A549 (cell line): ENCODE results near the gene SCRN2. TPM values are rescaled to one million over a fixed set of nuclear protein-coding genes. Genes with fewer than 3 reads are reported as not detected.

ENCODE experiments used
- ATAC-seq, 2 experiments: fragments of 200-7000 bp in 1 of 2; fragments of >200 bp in 1 of 2; cut with Nextera tagmentation in 1 of 2; cut with Tn5 transposase in 1 of 2; 3 replicates each; pipeline versions ENCODE4 v1.8.0 to v1.9.1; 2018 to 2020; ENCODE audit warnings: mild to moderate bottlenecking in 1 of 2, moderate library complexity in 1 of 2
- CTCF ChIA-PET: fragments of 300-600 bp; sonication (Branson Sonifier 250); formaldehyde crosslinking; extraction: SDS; loops from one replicate; lab custom pipeline; 2021; ENCODE audit warnings: antibody characterized with exemption, inconsistent platforms; lab: Yijun Ruan, JAX
- POLR2A ChIA-PET: fragments of 350-600 bp; formaldehyde crosslinking; extraction: SDS; loops from one replicate; lab custom pipeline; 2021; ENCODE audit warnings: antibody characterized with exemption, inconsistent platforms; lab: Yijun Ruan, JAX
- DNase-seq, 2 experiments: peaks; one replicate each; pipeline versions ENCODE4 v3.0.0 to v3.0.0-alpha.2; 2011 to 2016; ENCODE audit warnings: low read depth in 1 of 2, low spot score in 1 of 2
- FAIRE-seq: peaks from 2 replicates; lab custom pipeline; 2011; peaks lifted over from hg19 to GRCh38; lab: Jason Lieb, UNC
- H3K27ac ChIP-seq, 2 experiments: fragments of >200 bp; sonication (Bioruptor Twin); formaldehyde crosslinking; 3 replicates each; pipeline ENCODE4 v1.5.1; 2016 to 2017
- H3K4me1 ChIP-seq: fragments of >200 bp; sonication (Bioruptor Twin); formaldehyde crosslinking; 3 replicates; pipeline ENCODE4 v1.6.1; 2016
- H3K4me2 ChIP-seq: fragments of >200 bp; sonication (Bioruptor Twin); formaldehyde crosslinking; 3 replicates; pipeline ENCODE4 v1.6.1; 2016
- H3K4me3 ChIP-seq: fragments of >200 bp; sonication (Bioruptor Twin); formaldehyde crosslinking; 3 replicates; pipeline ENCODE4 v1.5.1; 2016
- H3K9me3 ChIP-seq: fragments of >200 bp; sonication (Bioruptor Twin); formaldehyde crosslinking; 3 replicates; pipeline ENCODE4 v1.6.1; 2016
- CBX2 ChIP-seq: fragments of 200-600 bp; sonication (generic); IDR thresholded peaks from 2 replicates; pipeline ENCODE4 v1.6.1; 2016; ENCODE audit warnings: low read depth, mild to moderate bottlenecking, borderline replicate concordance
- E2F6 ChIP-seq: IDR thresholded peaks from 2 replicates; pipeline ENCODE4 v1.6.1; 2012; ENCODE audit warnings: low read depth, borderline replicate concordance
- EP300 ChIP-seq, 2 experiments: fragments of >200 bp; sonication (Bioruptor Twin); formaldehyde crosslinking; IDR thresholded peaks; 2 replicates in 1 of 2; 3 replicates in 1 of 2; pipeline ENCODE4 v1.6.1; 2016 to 2017
- ESRRA ChIP-seq: fragments of 150-350 bp; IDR thresholded peaks from 2 replicates; pipeline ENCODE4 v1.6.1; 2014; ENCODE audit warnings: mild to moderate bottlenecking, low read length, borderline replicate concordance
- HMGXB4 ChIP-seq: fragments of 250-450 bp; sonication (Bioruptor Pico); IDR thresholded peaks from 2 replicates; pipeline ENCODE4 v1.5.0; 2021; ENCODE audit warnings: mild to moderate bottlenecking, moderate library complexity, borderline replicate concordance
- HOXA7 ChIP-seq: fragments of 250-450 bp; sonication (Bioruptor Pico); IDR thresholded peaks from 2 replicates; pipeline ENCODE4 v1.5.0; 2020; ENCODE audit warnings: mild to moderate bottlenecking, moderate library complexity
- HOXB13 ChIP-seq: fragments of 250-450 bp; sonication (Bioruptor Pico); IDR thresholded peaks from 2 replicates; pipeline ENCODE4 v1.5.0; 2020; ENCODE audit warnings: low read depth, mild to moderate bottlenecking, moderate library complexity
- HOXB5 ChIP-seq: fragments of 250-450 bp; sonication (Bioruptor Pico); IDR thresholded peaks from 2 replicates; pipeline ENCODE4 v1.5.0; 2020; ENCODE audit warnings: mild to moderate bottlenecking, moderate library complexity
- JUN ChIP-seq, 2 experiments: fragments of >200 bp; sonication (Bioruptor Twin); formaldehyde crosslinking; IDR thresholded peaks; 2 replicates in 1 of 2; 3 replicates in 1 of 2; pipeline ENCODE4 v1.6.1; 2016 to 2017
- KDM1A ChIP-seq: fragments of 200-600 bp; sonication (generic); IDR thresholded peaks from 2 replicates; pipeline ENCODE4 v1.6.1; 2016; ENCODE audit warnings: low read depth, mild to moderate bottlenecking
- MAFK ChIP-seq: fragments of 450-650 bp; IDR thresholded peaks from 2 replicates; pipeline ENCODE4 v1.6.1; 2014; ENCODE audit not compliant: partially characterized antibody
- NFE2L2 ChIP-seq: fragments of 150-350 bp; conservative IDR thresholded peaks from 2 replicates; pipeline ENCODE4 v1.6.1; 2014; ENCODE audit warnings: low read length
- NR3C1 ChIP-seq: fragments of >200 bp; sonication (Bioruptor Twin); formaldehyde crosslinking; IDR thresholded peaks from 3 replicates; pipeline ENCODE4 v1.6.1; 2017
- POLR2AphosphoS2 ChIP-seq: conservative IDR thresholded peaks from 2 replicates; pipeline ENCODE4 v1.6.1; 2012; ENCODE audit warnings: low read length, improper control_type of control experiment, inconsistent platforms
- RCOR1 ChIP-seq: fragments of 150-350 bp; IDR thresholded peaks from 2 replicates; pipeline ENCODE4 v1.6.1; 2014; ENCODE audit warnings: antibody characterized with exemption, low read length, low read depth
- SMC3 ChIP-seq: fragments of >200 bp; sonication (Bioruptor Twin); formaldehyde crosslinking; IDR thresholded peaks from 3 replicates; pipeline ENCODE4 v1.6.1; 2018; ENCODE audit warnings: inconsistent platforms
- TFCP2L1 ChIP-seq: fragments of 250-450 bp; sonication (Bioruptor Pico); IDR thresholded peaks from 2 replicates; pipeline ENCODE4 v1.5.0; 2021; ENCODE audit warnings: mild to moderate bottlenecking
- WGBS: methylation state at CpG from one replicate; pipeline ENCODE4 v1.1.6; 2017; ENCODE audit errors: missing lambda C conversion rate; 5-methylcytosine and 5-hydroxymethylcytosine counted together
- polyA plus RNA-seq, 4 experiments: library from polyadenylated mRNA; depleted of rRNA in 3 of 4; stranded (reverse); fragments of >200 nt; fragmentation: RNase III in 1 of 4; extraction: RNeasy Plus Mini Kit Qiagen cat#74134 plus additional on column Dnase treatment in 1 of 4; gene quantifications; 2 replicates in 3 of 4; 3 replicates in 1 of 4; pipeline ENCODE4 v1.2.3, GENCODE V29; 2011 to 2017
- TF ChIP-seq, protein P1 (sequence below): fragments of 450-650 bp; IDR thresholded peaks from 2 replicates; pipeline ENCODE4 v1.6.1; 2014; ENCODE audit warnings: antibody characterized with exemption
- TF ChIP-seq, protein P2 (sequence below): fragments of >200 bp; sonication (Bioruptor Twin); formaldehyde crosslinking; IDR thresholded peaks from 3 replicates; pipeline ENCODE4 v1.6.1; 2016

The SCRN2 gene
- polyA plus RNA-seq, 2 of the 4 experiments (the other 2 are of a cell fraction), result 25.8 to 43.7 TPM

GRCh38 chr17:47815106-47815918, 25.8 kb downstream of the SCRN2 start:
- H3K9me3 ChIP-seq, result no peaks in the 10 kb centered on the region
- peaks cover 17% of the 10 kb centered on the region for H3K4me1 ChIP-seq
- ATAC-seq (no peak), FAIRE-seq (no peak), DNase-seq (no peak)
- WGBS, result 88% methylated on average over 21 of the region's 21 CpGs
- CTCF ChIA-PET, result interaction anchor here (0.7 to 4.0 kb wide), 10 partner anchors 7 to 1000 kb away, joined by 3 to 20 read pairs (median 5); partner anchors contain the start of genes LRRC46, MRPL10, OSBPL7 and TBX21
- TF ChIP-seq HMGXB4 (CRISPR knock-in tag), result no peak
- peak; percentile 73 for TF ChIP-seq MAFK
- no peak overlapping the region for H3K4me2 ChIP-seq
- no peak overlapping the region for H3K27ac ChIP-seq
- POLR2A ChIA-PET, result interaction anchor here (2.4 kb wide), 1 partner anchor 16 kb away, joined by 8 read pairs; the partner anchor contains the start of genes LRRC46 and MRPL10
- no peak overlapping the region for H3K4me3 ChIP-seq

- ATAC-seq (no peak), FAIRE-seq (no peak), DNase-seq (no peak)
- Histone ChIP-seq H3K4me1 (peaks cover 25% of the 10 kb centered on the region), H3K4me2 (no peak overlapping the region), H3K4me3 (no peak overlapping the region), H3K9me3 (no peaks in the 10 kb centered on the region), H3K27ac (no peak overlapping the region)
- no peak for TF ChIP-seq ESRRA
- no peak for TF ChIP-seq SMC3
- TF ChIP-seq HOXB5 (CRISPR knock-in tag), result no peak
- TF ChIP-seq TFCP2L1 (CRISPR knock-in tag), result no peak
- TF ChIP-seq KDM1A, result no peak
- TF ChIP-seq JUN (IDR thresholded peaks at IDR 0.05), result no peak
- TF ChIP-seq E2F6, result no peak
- TF ChIP-seq NR3C1, result no peak
- CTCF ChIA-PET, result interaction anchor here (1.9 to 4.0 kb wide), 4 partner anchors 8 to 81 kb away, joined by 5 to 23 read pairs (median 15); partner anchors contain the start of genes OSBPL7 and TBX21
- 91% methylated on average over 22 of the region's 22 CpGs for WGBS
- POLR2A ChIA-PET, result interaction anchor here (2.4 kb wide), 1 partner anchor 18 kb away, joined by 8 read pairs; the partner anchor contains the start of genes LRRC46 and MRPL10
Observed at GRCh38 chr17:47813512-47814031, 27.5 kb downstream of the SCRN2 start.

DNA sequence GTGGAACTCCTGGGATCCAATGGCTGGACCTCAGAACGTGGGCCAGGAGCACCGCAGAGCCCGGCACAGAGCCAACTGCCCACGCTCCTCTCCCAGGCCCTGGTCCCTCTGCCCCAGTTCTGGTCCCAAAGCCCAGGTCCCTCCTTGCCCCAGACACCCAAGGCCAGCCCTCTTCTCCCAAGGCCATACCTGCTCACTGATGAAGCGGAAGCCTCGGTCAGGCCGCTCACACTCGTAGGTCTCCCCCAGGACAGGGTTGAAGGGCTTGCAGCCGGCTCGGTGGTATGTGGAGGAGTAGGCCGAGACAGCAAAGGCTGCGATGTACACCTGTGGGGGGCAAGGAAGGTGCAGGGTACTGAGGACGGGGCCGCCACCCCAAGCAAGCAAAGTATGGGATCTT, 28.0 kb downstream of the SCRN2 start:
- Histone ChIP-seq H3K9me3 (no peaks in the 10 kb centered on the region), H3K4me1 (peaks cover 25% of the 10 kb centered on the region), H3K4me3 (no peak overlapping the region), H3K4me2 (no peak overlapping the region)
- WGBS, result 95% methylated on average over 14 of the region's 14 CpGs
- ATAC-seq (no peak), FAIRE-seq (no peak), DNase-seq (no peak)
- POLR2A ChIA-PET, result no interaction called here
- no peak for TF ChIP-seq TFCP2L1 (CRISPR knock-in tag)
- TF ChIP-seq EP300 (IDR thresholded peaks at IDR 0.05), result no peak
- no peak for TF ChIP-seq RCOR1
- TF ChIP-seq CBX2, result no peak
- TF ChIP-seq POLR2AphosphoS2, result no peak
- TF ChIP-seq NFE2L2, result no peak
- TF ChIP-seq, protein P1, sequence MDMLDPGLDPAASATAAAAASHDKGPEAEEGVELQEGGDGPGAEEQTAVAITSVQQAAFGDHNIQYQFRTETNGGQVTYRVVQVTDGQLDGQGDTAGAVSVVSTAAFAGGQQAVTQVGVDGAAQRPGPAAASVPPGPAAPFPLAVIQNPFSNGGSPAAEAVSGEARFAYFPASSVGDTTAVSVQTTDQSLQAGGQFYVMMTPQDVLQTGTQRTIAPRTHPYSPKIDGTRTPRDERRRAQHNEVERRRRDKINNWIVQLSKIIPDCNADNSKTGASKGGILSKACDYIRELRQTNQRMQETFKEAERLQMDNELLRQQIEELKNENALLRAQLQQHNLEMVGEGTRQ, result no peak
- no peak for TF ChIP-seq HOXB13 (CRISPR knock-in tag)
- TF ChIP-seq E2F6, result no peak
- TF ChIP-seq, protein P2, sequence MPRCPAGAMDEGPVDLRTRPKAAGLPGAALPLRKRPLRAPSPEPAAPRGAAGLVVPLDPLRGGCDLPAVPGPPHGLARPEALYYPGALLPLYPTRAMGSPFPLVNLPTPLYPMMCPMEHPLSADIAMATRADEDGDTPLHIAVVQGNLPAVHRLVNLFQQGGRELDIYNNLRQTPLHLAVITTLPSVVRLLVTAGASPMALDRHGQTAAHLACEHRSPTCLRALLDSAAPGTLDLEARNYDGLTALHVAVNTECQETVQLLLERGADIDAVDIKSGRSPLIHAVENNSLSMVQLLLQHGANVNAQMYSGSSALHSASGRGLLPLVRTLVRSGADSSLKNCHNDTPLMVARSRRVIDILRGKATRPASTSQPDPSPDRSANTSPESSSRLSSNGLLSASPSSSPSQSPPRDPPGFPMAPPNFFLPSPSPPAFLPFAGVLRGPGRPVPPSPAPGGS, result no peak
- TF ChIP-seq HOXA7 (CRISPR knock-in tag), result no peak
- TF ChIP-seq, all 56 proteins: peak for 0
- no peak overlapping the region for H3K27ac ChIP-seq
- CTCF ChIA-PET, result interaction anchor here (0.5 to 3.8 kb wide), 4 partner anchors 9 to 78 kb away, joined by 3 to 23 read pairs (median 6); partner anchors contain the start of gene OSBPL7
